Spleen (tissue), 11 donors: ENCODE results near the gene RAB7A. TPM values are rescaled to one million over a fixed set of nuclear protein-coding genes. Genes with fewer than 3 reads are reported as not detected.

Source experiments
- DNase-seq: peaks from one replicate; pipeline ENCODE4 v3.0.0-alpha.2; 2020
- H3K27ac ChIP-seq, 8 donors: fragments of 200-600 bp; sonication (generic) in 7 of 8; 1 replicate in 4 of 8; 2 replicates in 4 of 8; pipeline versions ENCODE4 v1.5.0 to v1.8.0; 2016 to 2021; ENCODE audit warnings: inconsistent platforms in 4 of 8, mild to moderate bottlenecking in 4 of 8, moderate library complexity in 1 of 8
- H3K27me3 ChIP-seq, 7 donors: fragments of 200-600 bp; sonication (generic) in 6 of 7; replicated peaks in 1 of 7; 1 replicate in 4 of 7; 2 replicates in 3 of 7; pipeline versions ENCODE4 v1.5.0 to v1.8.0; 2016 to 2021; ENCODE audit warnings: inconsistent platforms in 3 of 7, mild to moderate bottlenecking in 1 of 7
- H3K36me3 ChIP-seq, 6 donors: fragments of 200-600 bp; sonication (generic) in 5 of 6; 1 replicate in 4 of 6; 2 replicates in 2 of 6; pipeline versions ENCODE4 v1.5.0 to v1.8.0; 2016 to 2021; ENCODE audit warnings: inconsistent platforms in 2 of 6
- H3K4me1 ChIP-seq, 6 donors: fragments of 200-600 bp; sonication (generic) in 5 of 6; 1 replicate in 3 of 6; 2 replicates in 3 of 6; pipeline versions ENCODE4 v1.5.0 to v1.8.0; 2016 to 2021; ENCODE audit warnings: inconsistent platforms in 3 of 6
- H3K4me3 ChIP-seq, 8 donors: fragments of 200-600 bp; sonication (generic) in 7 of 8; 1 replicate in 4 of 8; 2 replicates in 4 of 8; pipeline versions ENCODE4 v1.5.0 to v1.8.0; 2016 to 2021; ENCODE audit warnings: inconsistent platforms in 4 of 8, mild to moderate bottlenecking in 4 of 8, moderate library complexity in 2 of 8
- H3K9me3 ChIP-seq, 8 donors: fragments of 200-600 bp; sonication (generic) in 7 of 8; 1 replicate in 4 of 8; 2 replicates in 4 of 8; pipeline versions ENCODE4 v1.5.0 to v1.8.0; 2016 to 2021; ENCODE audit warnings: inconsistent platforms in 4 of 8
- CTCF ChIP-seq, 11 experiments: fragments of 200-600 bp in 7 of 11; fragments of 450-650 bp in 4 of 11; sonication (generic) in 4 of 11; IDR thresholded peaks in 8 of 11; conservative IDR thresholded peaks in 3 of 11; 1 replicate in 7 of 11; 2 replicates in 4 of 11; pipeline versions ENCODE4 v1.4.0 to v1.8.0; 2016 to 2021; ENCODE audit warnings: antibody characterized with exemption in 11 of 11, inconsistent platforms in 4 of 11, mild to moderate bottlenecking in 1 of 11
- POLR2A ChIP-seq, 3 donors: fragments of 450-650 bp; IDR thresholded peaks; one replicate each; pipeline ENCODE4 v1.5.1; 2017; ENCODE audit warnings: antibody characterized with exemption in 3 of 3, mild to moderate bottlenecking in 1 of 3
- POLR2AphosphoS5 ChIP-seq, 3 donors: sonication (generic); formaldehyde crosslinking; IDR thresholded peaks; one replicate each; pipeline ENCODE4 v1.5.1; 2017; ENCODE audit warnings: antibody characterized with exemption in 3 of 3
- WGBS, 5 donors: extraction: QIAGEN DNeasy Blood & Tissue Kit in 3 of 5; methylation state at CpG; one replicate each; pipeline versions ENCODE4 v1.1.5 to v1.1.7; 2013 to 2018; 5-methylcytosine and 5-hydroxymethylcytosine counted together
- intact Hi-C: fragments of 100-400 bp; cut with DNase I; formaldehyde crosslinking; loops from one replicate; pipeline ENCODE4 v1.15.0; 2023; ENCODE audit warnings: low total_unique reads
- polyA plus RNA-seq, 3 donors: library from polyadenylated mRNA; stranded (reverse); fragments of 200-250 nt; gene quantifications; one replicate each; pipeline ENCODE4 v1.2.1, GENCODE V29; 2013
- total RNA-seq, 7 donors: library from RNA; depleted of rRNA in 3 of 7; stranded (reverse); fragments of >200 nt in 3 of 7; fragmentation: NEBNext Ultra II Directional in 4 of 7; extraction: Animal tissue kit (Norgen Biotek cat#: 25700) in 4 of 7; gene quantifications; one replicate each; pipeline versions ENCODE4 v1.1.0 to v1.2.1, GENCODE V29; 2016 to 2021
- donor health status: healthy with polysubstance abuse.
- donor health status: DM: no; HTN: no; CAD: no; lungs with moderate emphysema.
- donor health status: DM: no; HTN: no; CAD: no.
- donor health status: Bipolar disorder and iron deficiency.
- donor health status: healthy.
- donor health status: DM: no; HTN: no; CAD: no.
- donor health status: DM: yes; HTN: yes; CAD: no.

Gene RAB7A
- total and polyA plus RNA-seq, 10 donors: 82.3 to 227 (median 150) TPM

DNA sequence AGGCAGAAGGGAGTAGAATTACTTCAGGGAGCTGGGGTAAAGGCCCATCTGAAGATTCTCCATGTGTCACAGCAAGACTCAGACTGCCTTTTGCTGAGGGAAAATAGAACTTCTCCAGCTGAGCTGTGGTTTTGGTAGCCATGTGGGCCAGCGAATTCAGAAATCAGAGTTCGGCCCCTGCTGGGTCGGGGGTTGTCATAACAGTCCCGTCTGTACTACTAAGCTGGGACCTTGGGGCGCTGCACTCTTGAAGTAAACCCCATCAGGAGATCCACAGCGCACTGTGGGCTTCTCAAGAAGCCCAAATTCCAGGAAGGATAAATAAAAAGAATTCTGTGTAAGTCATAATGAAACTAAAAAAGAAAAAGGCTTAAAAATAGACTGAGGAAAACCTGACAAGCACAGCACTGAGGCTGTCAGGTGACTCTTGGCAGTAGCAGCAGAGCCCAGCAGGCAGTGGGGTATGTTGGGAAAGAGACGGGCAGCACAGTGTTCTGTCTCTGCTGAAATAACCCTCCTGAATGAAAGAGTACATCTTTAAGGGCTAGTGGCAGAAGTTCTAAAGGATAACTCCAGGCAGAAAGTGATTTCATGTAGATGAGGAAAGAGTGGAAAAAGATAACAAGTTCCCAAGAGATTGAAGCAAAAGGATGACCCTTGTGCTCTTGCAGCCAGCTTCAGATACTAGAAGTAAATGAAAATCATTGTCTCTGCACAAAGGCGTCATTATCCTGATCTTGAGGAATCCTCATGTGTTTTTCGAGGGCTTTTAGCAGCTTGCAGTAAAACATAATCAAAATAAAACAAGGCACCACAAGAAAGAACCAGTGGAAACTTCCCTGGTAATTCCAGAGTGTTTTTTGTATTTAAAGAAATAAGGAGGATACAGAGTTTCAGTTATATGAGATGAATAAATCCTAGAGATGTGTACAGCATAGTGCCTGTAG lies 74.5 kb downstream of the RAB7A start:
- Histone ChIP-seq H3K4me1 (peaks cover 12 to 65% (median 37%) of the 10 kb centered on the region in 6 donors), H3K36me3 (peaks cover 0 to 69% (median 48%) of the 10 kb centered on the region in 6 donors), H3K9me3 (no peaks in the 10 kb centered on the region), H3K27ac (peak overlapping the region in 4 of 8 donors; percentile 24 to 83 (median 35)), H3K27me3 (no peaks in the 10 kb centered on the region), H3K4me3 (no peak overlapping the region)
- no peak for TF ChIP-seq POLR2A (IDR thresholded peaks at IDR 0.05)
- no peak for TF ChIP-seq CTCF (IDR thresholded peaks at IDR 0.05 in 8 of 11, conservative IDR thresholded peaks at IDR 0.05 in 3 of 11)
- TF ChIP-seq POLR2AphosphoS5 (IDR thresholded peaks at IDR 0.05): no peak
- DNase-seq: no peak
- intact Hi-C loops: loop anchor here (5.0 kb wide), 1 partner anchor 118 kb away; no protein-coding TSS in a partner anchor
- 73 to 83% (median 75%) methylated on average over 9 of the region's 9 CpGs for WGBS, 5 donors

- Histone ChIP-seq H3K27me3 (no peaks in the 10 kb centered on the region), H3K4me3 (no peak overlapping the region), H3K4me1 (peaks cover 14 to 78% (median 51%) of the 10 kb centered on the region in 6 donors), H3K27ac (peak overlapping the region in 4 of 8 donors; percentile 22 to 83 (median 58)), H3K9me3 (no peaks in the 10 kb centered on the region), H3K36me3 (peaks cover 0 to 69% (median 48%) of the 10 kb centered on the region in 6 donors)
- TF ChIP-seq CTCF (IDR thresholded peaks at IDR 0.05 in 8 of 11, conservative IDR thresholded peaks at IDR 0.05 in 3 of 11) (no peak), POLR2A (IDR thresholded peaks at IDR 0.05) (no peak), POLR2AphosphoS5 (IDR thresholded peaks at IDR 0.05) (no peak)
- WGBS, 5 donors: 59 to 66% (median 59%) methylated on average over 2 of the region's 2 CpGs
- no peak for DNase-seq
- intact Hi-C loops: loop anchor here (5.0 kb wide), 1 partner anchor 120 kb away; no protein-coding TSS in a partner anchor
These were observed 75.9 kb downstream of the RAB7A start for GRCh38 chr3:128801779-128802380.

DNA sequence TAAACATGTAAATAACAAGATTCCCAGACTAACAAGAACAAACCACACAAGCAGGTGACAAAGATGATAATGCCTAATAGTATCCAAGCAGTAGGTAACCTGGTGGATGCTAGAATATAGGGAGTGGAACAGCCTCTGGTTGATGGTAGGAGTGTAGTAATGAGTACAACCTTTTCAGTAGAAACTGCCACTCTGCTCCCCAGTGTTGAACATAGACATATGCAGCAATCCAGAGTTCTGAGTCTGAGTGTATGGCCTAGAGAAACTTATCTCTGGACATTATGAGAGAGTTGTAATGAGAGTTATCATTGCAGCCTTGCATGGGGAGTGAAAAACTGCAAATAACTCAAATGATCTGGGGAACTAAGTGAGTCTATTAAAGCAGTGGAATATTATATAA lies 77.3 kb downstream of the RAB7A start:
- H3K36me3 ChIP-seq: peaks cover 0 to 69% (median 48%) of the 10 kb centered on the region in 6 donors
- H3K9me3 ChIP-seq: no peaks in the 10 kb centered on the region
- H3K4me1 ChIP-seq: peaks cover 14 to 87% (median 53%) of the 10 kb centered on the region in 6 donors
- no peak for DNase-seq
- TF ChIP-seq POLR2AphosphoS5 (IDR thresholded peaks at IDR 0.05): no peak
- no peak for TF ChIP-seq CTCF (IDR thresholded peaks at IDR 0.05 in 8 of 11, conservative IDR thresholded peaks at IDR 0.05 in 3 of 11)
- TF ChIP-seq POLR2A (IDR thresholded peaks at IDR 0.05): no peak
- no peaks in the 10 kb centered on the region for H3K27me3 ChIP-seq
- H3K27ac ChIP-seq: peak overlapping the region; percentile 10 to 85 (median 82)
- intact Hi-C loops: loop anchor here (5.0 kb wide), 1 partner anchor 121 kb away; no protein-coding TSS in a partner anchor
- H3K4me3 ChIP-seq: peak overlapping the region in 1 of 8 donors; percentile 60
